SK-N-SH treated with all-trans-retinoic acid at 6 μM for 48 hours (cell line): ENCODE measurements around the gene ACTN1.

Source experiments
- ATAC-seq: fragments of 200-7000 bp; cut with Tn5 transposase; 3 replicates; pipeline ENCODE4 v1.9.1; 2020; ENCODE audit warnings: mild to moderate bottlenecking, moderate library complexity
- ARNTL ChIP-seq: fragments of 450-650 bp; formaldehyde crosslinking; IDR thresholded peaks from 2 replicates; pipeline ENCODE4 v1.5.0; 2020; ENCODE audit warnings: low read depth, mild to moderate bottlenecking, moderate library complexity, borderline replicate concordance
- BACH2 ChIP-seq: fragments of 250-450 bp; sonication (Bioruptor Pico); IDR thresholded peaks from 2 replicates; pipeline ENCODE4 v1.9.0; 2021; ENCODE audit warnings: mild to moderate bottlenecking, borderline replicate concordance
- CREB5 ChIP-seq: fragments of 250-450 bp; sonication (Bioruptor Pico); IDR thresholded peaks from 2 replicates; pipeline ENCODE4 v1.5.1; 2020; ENCODE audit warnings: low read depth, mild to moderate bottlenecking, moderate library complexity
- CSDC2 ChIP-seq: fragments of 250-450 bp; sonication (Bioruptor Pico); IDR thresholded peaks from 2 replicates; pipeline ENCODE4 v1.5.0; 2020; ENCODE audit warnings: mild to moderate bottlenecking, moderate library complexity
- CSRNP3 ChIP-seq: fragments of 250-450 bp; sonication (Bioruptor Pico); IDR thresholded peaks from 2 replicates; pipeline ENCODE4 v1.5.1; 2021; ENCODE audit warnings: mild to moderate bottlenecking, moderate library complexity
- ISL1 ChIP-seq: fragments of 250-450 bp; sonication (Bioruptor Pico); IDR thresholded peaks from 2 replicates; pipeline ENCODE4 v2.1.2; 2022; ENCODE audit warnings: mild to moderate bottlenecking, moderate library complexity
- PATZ1 ChIP-seq: fragments of 250-450 bp; sonication (Bioruptor Pico); IDR thresholded peaks from 2 replicates; pipeline ENCODE4 v1.8.0; 2020; ENCODE audit warnings: mild to moderate bottlenecking, moderate library complexity, borderline replicate concordance
- PPARA ChIP-seq: fragments of 250-450 bp; sonication (Bioruptor Pico); IDR thresholded peaks from 2 replicates; pipeline ENCODE4 v1.5.0; 2020; ENCODE audit warnings: mild to moderate bottlenecking, borderline replicate concordance
- SNAI2 ChIP-seq: fragments of 250-450 bp; sonication (Bioruptor Pico); IDR thresholded peaks from 2 replicates; pipeline ENCODE4 v1.5.0; 2020; ENCODE audit warnings: mild to moderate bottlenecking, moderate library complexity
- TCF4 ChIP-seq: fragments of 250-450 bp; sonication (Bioruptor Pico); IDR thresholded peaks from 2 replicates; pipeline ENCODE4 v1.8.0; 2021; ENCODE audit warnings: mild to moderate bottlenecking, moderate library complexity, borderline replicate concordance
- TOX ChIP-seq: fragments of 250-450 bp; sonication (Bioruptor Pico); IDR thresholded peaks from 2 replicates; pipeline ENCODE4 v1.8.0; 2021; ENCODE audit warnings: mild to moderate bottlenecking, moderate library complexity, borderline replicate concordance
- TSHZ2 ChIP-seq: fragments of 250-450 bp; sonication (Bioruptor Pico); IDR thresholded peaks from 2 replicates; pipeline ENCODE4 v1.5.0; 2020; ENCODE audit warnings: mild to moderate bottlenecking, moderate library complexity
- ZC3H10 ChIP-seq: fragments of 250-450 bp; sonication (Bioruptor Pico); IDR thresholded peaks from 2 replicates; pipeline ENCODE4 v1.5.1; 2021; ENCODE audit warnings: mild to moderate bottlenecking, moderate library complexity
- ZFP3 ChIP-seq: fragments of 250-450 bp; sonication (Bioruptor Pico); IDR thresholded peaks from 2 replicates; pipeline ENCODE4 v1.5.0; 2020; ENCODE audit warnings: mild to moderate bottlenecking, moderate library complexity
- ZFP30 ChIP-seq: fragments of 450-650 bp; formaldehyde crosslinking; IDR thresholded peaks from 2 replicates; pipeline ENCODE4 v1.5.0; 2022; ENCODE audit warnings: mild to moderate bottlenecking, moderate library complexity
- ZNF565 ChIP-seq: fragments of 450-650 bp; formaldehyde crosslinking; conservative IDR thresholded peaks from 2 replicates; pipeline ENCODE4 v1.5.0; 2020; ENCODE audit warnings: low read depth, mild to moderate bottlenecking, moderate library complexity
- ZNF70 ChIP-seq: fragments of 450-650 bp; formaldehyde crosslinking; IDR thresholded peaks from 2 replicates; pipeline ENCODE4 v1.5.0; 2020; ENCODE audit warnings: mild to moderate bottlenecking, moderate library complexity
- ZNF8 ChIP-seq: fragments of 450-650 bp; formaldehyde crosslinking; IDR thresholded peaks from 2 replicates; pipeline ENCODE4 v1.5.0; 2020; ENCODE audit warnings: mild to moderate bottlenecking, moderate library complexity

Gene ACTN1

GRCh38 chr14:68878908-68879307 is 100.2 kb downstream of the ACTN1 start:
- ATAC-seq, result no peak
- no peak for TF ChIP-seq ZFP3 (CRISPR knock-in tag)
- TF ChIP-seq PATZ1 (CRISPR knock-in tag), result no peak

GRCh38 chr14:68877993-68878575 is 101.0 kb downstream of the ACTN1 start:
- TF ChIP-seq ZC3H10 (CRISPR knock-in tag) (no peak), TCF4 (CRISPR knock-in tag) (no peak), PPARA (no peak), CSRNP3 (CRISPR knock-in tag) (no peak), ZNF8 (CRISPR knock-in tag) (no peak), CSDC2 (CRISPR knock-in tag) (no peak), ZNF70 (CRISPR knock-in tag) (no peak), ARNTL (CRISPR knock-in tag) (no peak), ZNF565 (CRISPR knock-in tag) (no peak), TOX (CRISPR knock-in tag) (no peak), BACH2 (no peak)

GRCh38 chr14:68876976-68877375 is 102.1 kb downstream of the ACTN1 start:
- no peak for ATAC-seq
- TF ChIP-seq CSRNP3 (CRISPR knock-in tag) (no peak), CSDC2 (CRISPR knock-in tag) (no peak), CREB5 (no peak), PATZ1 (CRISPR knock-in tag) (no peak), ZFP3 (CRISPR knock-in tag) (no peak), ISL1 (CRISPR knock-in tag) (no peak), ZC3H10 (CRISPR knock-in tag) (no peak), ZNF565 (CRISPR knock-in tag) (no peak), ZFP30 (no peak)

More at GRCh38 chr14:68877993-68878575, 101.0 kb downstream of the ACTN1 start:
- ATAC-seq, result no peak

- TF ChIP-seq ZNF565 (CRISPR knock-in tag) (no peak), SNAI2 (CRISPR knock-in tag) (no peak), TSHZ2 (CRISPR knock-in tag) (no peak)
Observed at GRCh38 chr14:68874746-68875155, 104.4 kb downstream of the ACTN1 start.

More at GRCh38 chr14:68874746-68875155, 104.4 kb downstream of the ACTN1 start:
- no peak for ATAC-seq
